HepG2 (cell line): ENCODE measurements around the gene SAXO1. TPM values are rescaled to one million over a fixed set of nuclear protein-coding genes. Genes with fewer than 3 reads are reported as not detected.

Source experiments
- ATAC-seq: fragments of 200-7000 bp; cut with Tn5 transposase; 3 replicates; pipeline ENCODE4 v1.9.1; 2020; ENCODE audit warnings: mild to moderate bottlenecking, moderate library complexity
- BruUV-seq: library from RNA; stranded (reverse); fragments of 400-500 nt; replicated peaks from 2 replicates; lab custom pipeline; 2021; lab: Mats Ljungman, UMichigan
- CTCF ChIA-PET: fragments of 300-600 bp; formaldehyde crosslinking; extraction: SDS; loops from one replicate; lab custom pipeline; 2021; ENCODE audit warnings: low total read pairs, inconsistent platforms, low intra/inter-chr PET ratio; lab: Yijun Ruan, JAX
- POLR2A ChIA-PET: fragments of 350-600 bp; sonication (Branson Sonifier 250); formaldehyde crosslinking; loops from one replicate; lab custom pipeline; 2020; ENCODE audit warnings: antibody characterized with exemption, inconsistent platforms; lab: Yijun Ruan, JAX
- DNase-seq: peaks from one replicate; pipeline ENCODE4 v3.0.0-alpha.2; 2015; ENCODE audit warnings: low spot score
- FAIRE-seq: peaks from 3 replicates; lab custom pipeline; 2011; peaks lifted over from hg19 to GRCh38; lab: Jason Lieb, UNC
- H2AFZ ChIP-seq: one replicate; pipeline ENCODE4 v1.6.1; 2011; ENCODE audit warnings: low read length, inconsistent platforms
- H3K27ac ChIP-seq: fragments of 300-600 bp; 3 replicates; pipeline ENCODE4 v1.8.0; 2011; ENCODE audit warnings: mixed run types, mild to moderate bottlenecking, mixed read lengths, low read length, inconsistent platforms; ENCODE audit not compliant: insufficient read depth; ENCODE audit errors: extremely low read length
- H3K27me3 ChIP-seq, 2 experiments: fragments of 200-600 bp in 1 of 2; 2 replicates in 1 of 2; 3 replicates in 1 of 2; pipeline versions ENCODE4 v1.6.0 to v1.8.0; 2011; ENCODE audit warnings: low read length in 2 of 2, mild to moderate bottlenecking in 2 of 2, moderate library complexity in 2 of 2, inconsistent platforms in 1 of 2; ENCODE audit not compliant: insufficient read depth in 2 of 2, control insufficient read depth in 1 of 2
- H3K36me3 ChIP-seq, 2 experiments: fragments of 200-600 bp in 1 of 2; replicated peaks in 1 of 2; 2 replicates in 1 of 2; 3 replicates in 1 of 2; pipeline versions ENCODE4 v1.5.1 to v1.8.0; 2011; ENCODE audit warnings: low read length in 2 of 2, inconsistent platforms in 1 of 2; ENCODE audit not compliant: insufficient read depth in 2 of 2, control insufficient read depth in 1 of 2
- H3K4me1 ChIP-seq: 2 replicates; pipeline ENCODE4 v1.5.1; 2012; ENCODE audit warnings: low read length, inconsistent platforms; ENCODE audit not compliant: insufficient read depth
- H3K4me2 ChIP-seq: 2 replicates; pipeline ENCODE4 v1.6.0; 2011; ENCODE audit warnings: low read depth, low read length, inconsistent platforms
- H3K4me3 ChIP-seq, 3 experiments: fragments of 200-600 bp in 1 of 3; sonication (generic), shearing (Covaris generic) in 1 of 3; replicated peaks in 1 of 3; 2 replicates each; pipeline ENCODE4 v1.5.1; 2011 to 2016; ENCODE audit warnings: low read length in 3 of 3, inconsistent platforms in 2 of 3, low read depth in 2 of 3, mild to moderate bottlenecking in 2 of 3, control low read depth in 1 of 3, mixed read lengths in 1 of 3; ENCODE audit not compliant: insufficient read depth in 1 of 3
- H3K79me2 ChIP-seq: one replicate; pipeline ENCODE4 v1.6.1; 2011; ENCODE audit warnings: low read length, inconsistent platforms; ENCODE audit not compliant: insufficient read depth
- H3K9ac ChIP-seq: 2 replicates; pipeline ENCODE4 v1.6.0; 2011; ENCODE audit warnings: mild to moderate bottlenecking, low read depth, low read length, inconsistent platforms; ENCODE audit not compliant: insufficient read depth
- H3K9me3 ChIP-seq: 2 replicates; pipeline ENCODE4 v1.5.1; 2012; ENCODE audit warnings: mild to moderate bottlenecking, low read length
- H4K20me1 ChIP-seq: 2 replicates; pipeline ENCODE4 v1.6.0; 2011; ENCODE audit warnings: inconsistent platforms, mild to moderate bottlenecking, low read length, moderate library complexity; ENCODE audit not compliant: insufficient read depth
- FOXA1 ChIP-seq, 2 experiments: fragments of 450-650 bp in 1 of 2; sonication (generic) in 1 of 2; formaldehyde crosslinking in 1 of 2; IDR thresholded peaks; 2 replicates each; pipeline versions ENCODE4 v1.4.0 to v1.6.1; 2016 to 2020; ENCODE audit warnings: missing genetic modification reagents in 1 of 2
- GATA4 ChIP-seq: sonication (generic); IDR thresholded peaks from 2 replicates; pipeline ENCODE4 v1.6.1; 2016; ENCODE audit warnings: antibody characterized with exemption, low read depth, borderline replicate concordance
- IKZF5 ChIP-seq: IDR thresholded peaks from 2 replicates; pipeline ENCODE4 v1.6.1; 2018; ENCODE audit warnings: missing genetic modification reagents, mild to moderate bottlenecking, missing compliant biosample characterization
- MNT ChIP-seq: fragments of 450-650 bp; IDR thresholded peaks from 2 replicates; pipeline ENCODE4 v1.6.1; 2016
- RAD51 ChIP-seq: fragments of 450-650 bp; IDR thresholded peaks from 2 replicates; pipeline ENCODE4 v1.6.1; 2016; ENCODE audit warnings: borderline replicate concordance
- RARG ChIP-seq: sonication (generic); formaldehyde crosslinking; IDR thresholded peaks from 2 replicates; pipeline ENCODE4 v1.4.0; 2020; ENCODE audit warnings: low read depth, mild to moderate bottlenecking, missing genetic modification reagents
- THYN1 ChIP-seq: sonication (generic); formaldehyde crosslinking; IDR thresholded peaks from 2 replicates; pipeline ENCODE4 v1.8.1; 2023; ENCODE audit warnings: low read depth, mild to moderate bottlenecking, moderate library complexity, missing genetic modification reagents, borderline replicate concordance
- USF2 ChIP-seq, 2 experiments: sonication (generic) in 1 of 2; formaldehyde crosslinking in 1 of 2; IDR thresholded peaks; 2 replicates each; pipeline versions ENCODE4 v1.5.1 to v1.6.1; 2011 to 2020; ENCODE audit warnings: borderline replicate concordance in 1 of 2, low read depth in 1 of 2, low read length in 1 of 2, mild to moderate bottlenecking in 1 of 2, missing genetic modification reagents in 1 of 2, moderate library complexity in 1 of 2
- YY1 ChIP-seq: IDR thresholded peaks from 2 replicates; pipeline ENCODE4 v1.6.1; 2011; ENCODE audit warnings: low read length, low read depth, moderate library complexity, mild to moderate bottlenecking; ENCODE audit not compliant: insufficient read depth, insufficient replicate concordance
- ZNF564 ChIP-seq: sonication (generic); formaldehyde crosslinking; IDR thresholded peaks from 2 replicates; pipeline ENCODE4 v1.8.1; 2023; ENCODE audit warnings: mild to moderate bottlenecking, missing genetic modification reagents
- WGBS: methylation state at CpG from one replicate; pipeline ENCODE4 v1.1.6; 2017; ENCODE audit warnings: low lambda C conversion rate; 5-methylcytosine and 5-hydroxymethylcytosine counted together
- in situ Hi-C: cut with HindIII; loops from 2 replicates; pipeline ENCODE4 v1.10.0; 2017; ENCODE audit warnings: low pct_unique_long_range_greater_than_20kb; ENCODE audit not compliant: extremely low pct_ligation_motif_present
- intact Hi-C: fragments of 100-400 bp; cut with micrococcal nuclease; formaldehyde crosslinking; loops from one replicate; pipeline ENCODE4 v1.10.0; 2022; ENCODE audit not compliant: unreplicated experiment
- polyA plus RNA-seq, 8 experiments: library from polyadenylated mRNA; depleted of rRNA in 3 of 8; stranded (reverse) in 7 of 8; unstranded in 1 of 8; fragments of >200 nt; fragmentation: Illumina TruSeq in 4 of 8; extraction: Trizol in 4 of 8; gene quantifications; 2 replicates each; pipeline versions ENCODE4 v1.2.1 to v1.2.3, GENCODE V29; 2011 to 2016; ENCODE audit warnings: low read depth in 4 of 8, missing spikeins in 1 of 8, mixed read lengths in 1 of 8; ENCODE audit not compliant: insufficient read depth in 1 of 8
- total RNA-seq, 5 experiments: library from RNA; depleted of rRNA; stranded (reverse); fragments of >200 nt; fragmentation: Illumina TruSeq; extraction: Trizol; gene quantifications; 2 replicates each; pipeline ENCODE4 v1.2.3, GENCODE V29; 2016; ENCODE audit warnings: low read depth in 1 of 5

SAXO1 gene
- total and polyA plus RNA-seq, 2 of the 13 experiments (the other 11 are each of a cell fraction or from before 2014, with no cell fraction given): not detected

- Histone ChIP-seq H4K20me1 (no peaks in the 10 kb centered on the region), H3K4me2 (no peak overlapping the region), H3K79me2 (no peaks in the 10 kb centered on the region), H3K9ac (no peak overlapping the region), H3K9me3 (no peaks in the 10 kb centered on the region), H2AFZ (no peak overlapping the region), H3K36me3 (no peaks in the 10 kb centered on the region), H3K4me3 (no peak overlapping the region), H3K4me1 (no peaks in the 10 kb centered on the region), H3K27me3 (peaks cover 2 to 8% of the 10 kb centered on the region in 2 experiments; a peak in 4 of 5 replicates), H3K27ac (no peak overlapping the region)
- no peak for FAIRE-seq
- ChIA-PET CTCF (no interaction called here), POLR2A (no interaction called here)
- DNase-seq: no peak
- 12% methylated on average over 4 of the region's 4 CpGs for WGBS
- intact Hi-C loops (no loop called here), in situ Hi-C loops (no loop called here)
- no TSS peak for BruUV-seq
- no peak for TF ChIP-seq FOXA1 (IDR thresholded peaks at IDR 0.05)
- TF ChIP-seq FOXA1 (CRISPR knock-in tag; IDR thresholded peaks at IDR 0.05): no peak
- no peak for TF ChIP-seq YY1
- TF ChIP-seq RAD51: peak; percentile 26; the same call in 1 of the 2 replicates
- no peak for TF ChIP-seq ZNF564 (CRISPR knock-in tag)
- TF ChIP-seq GATA4: no peak
- TF ChIP-seq IKZF5: no peak
- no peak for TF ChIP-seq THYN1 (CRISPR knock-in tag)
- TF ChIP-seq MNT: peak; percentile 94
- peak; percentile 18; the same call in 1 of the 2 replicates for TF ChIP-seq USF2 (IDR thresholded peaks at IDR 0.05; ENCODE audit: low read depth, low read length)
- no peak for TF ChIP-seq USF2 (CRISPR knock-in tag; IDR thresholded peaks at IDR 0.05; ENCODE audit: borderline replicate concordance)
- TF ChIP-seq RARG (CRISPR knock-in tag): no peak
- peak; percentile 55 for ATAC-seq
These were observed 85.1 kb downstream of the SAXO1 start for GRCh38 chr9:18947892-18948339.
